ENCODE measurements around the gene OLFM1.

The OLFM1 gene

GRCh38 chr9:135088348-135088978 is 995 bp downstream of the OLFM1 start:
- H3K27ac ChIP-seq: peak overlapping the region; percentile 90
- TF ChIP-seq CTCF (conservative IDR thresholded peaks at IDR 0.05): no peak

GRCh38 chr9:135088979-135089847 is 1.7 kb downstream of the OLFM1 start:
- no peak for TF ChIP-seq CTCF (conservative IDR thresholded peaks at IDR 0.05)
- peak overlapping the region; percentile 90 for H3K27ac ChIP-seq

DNA sequence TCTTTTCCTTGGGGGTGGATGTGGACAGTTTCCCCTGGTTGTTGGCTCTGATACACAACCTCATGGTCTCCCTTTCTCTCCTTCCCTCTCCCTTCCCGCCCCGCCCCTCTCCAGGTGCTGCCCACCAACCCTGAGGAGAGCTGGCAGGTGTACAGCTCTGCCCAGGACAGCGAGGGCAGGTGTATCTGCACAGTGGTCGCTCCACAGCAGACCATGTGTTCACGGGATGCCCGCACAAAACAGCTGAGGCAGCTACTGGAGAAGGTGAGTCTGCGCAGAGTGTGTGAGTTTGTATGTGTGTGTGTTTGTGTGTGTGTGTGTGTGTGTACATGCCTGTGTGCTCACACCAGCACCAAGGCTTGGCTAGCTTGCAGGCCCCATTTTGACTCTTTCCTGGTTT is 2.6 kb downstream of the OLFM1 start:
- peak overlapping the region; percentile 90 for H3K27ac ChIP-seq
- TF ChIP-seq CTCF (conservative IDR thresholded peaks at IDR 0.05): no peak

- no peak overlapping the region for H3K27ac ChIP-seq
- TF ChIP-seq CTCF (conservative IDR thresholded peaks at IDR 0.05): no peak
These were observed 3.1 kb downstream of the OLFM1 start for GRCh38 chr9:135090547-135090946.

DNA sequence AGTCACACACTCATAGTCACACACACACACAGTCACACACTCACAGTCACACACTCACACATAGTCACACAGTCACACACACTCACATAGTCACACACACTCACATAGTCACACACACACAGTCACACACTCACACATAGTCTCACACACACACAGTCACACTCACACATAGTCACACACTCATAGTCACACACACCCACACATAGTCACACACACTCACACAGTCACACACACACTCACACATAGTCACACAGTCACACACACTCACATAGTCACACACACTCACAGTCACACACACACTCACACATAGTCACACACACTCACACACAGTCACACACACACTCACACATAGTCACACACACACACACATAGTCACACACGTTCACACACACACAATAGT is 4.1 kb downstream of the OLFM1 start:
- no peak for TF ChIP-seq CTCF (conservative IDR thresholded peaks at IDR 0.05)

DNA sequence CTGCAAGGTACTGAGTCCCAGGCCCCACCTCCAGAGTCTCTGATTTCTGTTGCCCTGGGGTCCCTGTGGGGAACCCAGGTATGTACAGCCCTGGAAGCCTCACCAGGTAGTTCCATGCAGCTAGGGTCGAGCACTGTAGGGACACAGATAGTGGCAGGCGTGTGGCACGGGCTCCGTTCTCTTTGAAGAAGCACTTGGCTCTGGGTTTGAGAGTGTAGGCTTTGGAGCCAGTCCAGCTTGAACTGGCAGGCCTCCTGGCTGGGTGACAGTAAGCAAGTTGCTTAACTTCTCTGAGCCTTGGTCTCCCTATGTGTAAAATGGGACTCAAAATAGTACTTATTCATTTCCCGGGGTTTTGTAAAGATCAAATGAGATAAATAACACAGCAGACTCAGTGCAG is 5.6 kb downstream of the OLFM1 start:
- H3K27ac ChIP-seq: no peak overlapping the region
- TF ChIP-seq CTCF (conservative IDR thresholded peaks at IDR 0.05): no peak

More for the DNA sequence above, 4.1 kb downstream of the OLFM1 start:
- no peak overlapping the region for H3K27ac ChIP-seq

DNA sequence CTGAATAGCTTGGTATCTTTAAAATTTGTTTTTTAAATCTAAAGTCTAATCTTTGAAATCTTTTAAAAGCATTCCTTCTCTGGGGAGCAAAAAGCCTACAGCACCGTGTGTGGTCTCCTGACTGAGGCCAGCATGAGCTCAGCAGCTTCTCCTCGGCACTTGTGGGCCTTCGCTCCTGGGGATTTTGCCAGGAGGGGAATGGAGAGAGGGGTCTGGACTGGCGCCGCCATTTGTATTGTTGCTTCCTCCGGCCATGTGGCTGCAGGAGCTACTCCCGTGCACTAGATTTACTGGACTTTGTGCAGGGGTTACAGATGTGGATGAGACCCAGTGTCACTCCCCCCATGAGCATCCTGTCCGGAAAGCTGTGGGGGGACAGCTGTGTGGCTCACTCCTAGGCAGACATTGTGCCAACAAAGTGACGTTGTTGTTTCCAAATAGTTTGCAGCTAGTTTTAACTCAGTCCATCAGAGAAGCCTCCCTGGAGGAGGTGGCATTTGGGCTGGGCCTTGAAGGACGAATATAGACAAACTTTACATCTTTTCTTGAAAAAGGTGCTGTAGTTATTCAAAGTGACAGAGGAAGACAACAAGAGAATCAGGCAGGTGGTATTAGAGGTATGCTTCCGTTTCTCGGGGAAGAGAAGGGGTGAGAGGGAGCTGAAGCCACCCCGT is 6.6 kb downstream of the OLFM1 start:
- no peak for TF ChIP-seq CTCF (conservative IDR thresholded peaks at IDR 0.05)
- no peak overlapping the region for H3K27ac ChIP-seq

All from VCaP (cell line).